GM12801 (cell line): ENCODE data around the gene DPP10.

ENCODE experiments used
- TF ChIP-seq, protein P1 (sequence below): IDR thresholded peaks from one replicate; pipeline ENCODE4 v1.5.1; 2011; ENCODE audit warnings: control low read depth; ENCODE audit not compliant: insufficient read length; ENCODE audit errors: extremely low read depth

DPP10 gene

GRCh38 chr2:115694651-115695050 is 1252.2 kb downstream of the DPP10 start:
- TF ChIP-seq, protein P1, sequence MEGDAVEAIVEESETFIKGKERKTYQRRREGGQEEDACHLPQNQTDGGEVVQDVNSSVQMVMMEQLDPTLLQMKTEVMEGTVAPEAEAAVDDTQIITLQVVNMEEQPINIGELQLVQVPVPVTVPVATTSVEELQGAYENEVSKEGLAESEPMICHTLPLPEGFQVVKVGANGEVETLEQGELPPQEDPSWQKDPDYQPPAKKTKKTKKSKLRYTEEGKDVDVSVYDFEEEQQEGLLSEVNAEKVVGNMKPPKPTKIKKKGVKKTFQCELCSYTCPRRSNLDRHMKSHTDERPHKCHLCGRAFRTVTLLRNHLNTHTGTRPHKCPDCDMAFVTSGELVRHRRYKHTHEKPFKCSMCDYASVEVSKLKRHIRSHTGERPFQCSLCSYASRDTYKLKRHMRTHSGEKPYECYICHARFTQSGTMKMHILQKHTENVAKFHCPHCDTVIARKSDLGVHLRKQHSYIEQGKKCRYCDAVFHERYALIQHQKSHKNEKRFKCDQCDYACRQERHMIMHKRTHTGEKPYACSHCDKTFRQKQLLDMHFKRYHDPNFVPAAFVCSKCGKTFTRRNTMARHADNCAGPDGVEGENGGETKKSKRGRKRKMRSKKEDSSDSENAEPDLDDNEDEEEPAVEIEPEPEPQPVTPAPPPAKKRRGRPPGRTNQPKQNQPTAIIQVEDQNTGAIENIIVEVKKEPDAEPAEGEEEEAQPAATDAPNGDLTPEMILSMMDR = no peak

GRCh38 chr2:115733190-115733775 is 1290.8 kb downstream of the DPP10 start:
- TF ChIP-seq, protein P1 = no peak

DNA sequence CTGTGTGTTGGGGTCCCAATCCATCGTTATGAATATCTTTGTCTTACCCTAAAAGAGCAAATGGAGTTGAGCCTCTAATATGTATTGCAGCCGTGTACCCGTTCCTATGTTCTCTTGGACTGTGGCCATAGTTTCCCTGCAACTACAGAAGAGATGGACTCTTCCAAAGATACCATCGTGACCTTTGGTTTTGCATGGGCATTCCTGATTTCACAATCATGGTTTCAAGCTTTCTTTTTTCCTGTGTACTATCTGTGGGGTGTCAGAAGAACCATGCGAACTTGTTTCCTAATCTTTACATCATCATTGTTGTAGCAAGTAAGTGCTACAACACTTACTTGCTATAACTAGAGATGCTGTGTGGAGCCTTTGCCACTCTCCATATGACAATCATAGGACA is 1295.7 kb downstream of the DPP10 start:
- TF ChIP-seq, protein P1 = no peak

DNA sequence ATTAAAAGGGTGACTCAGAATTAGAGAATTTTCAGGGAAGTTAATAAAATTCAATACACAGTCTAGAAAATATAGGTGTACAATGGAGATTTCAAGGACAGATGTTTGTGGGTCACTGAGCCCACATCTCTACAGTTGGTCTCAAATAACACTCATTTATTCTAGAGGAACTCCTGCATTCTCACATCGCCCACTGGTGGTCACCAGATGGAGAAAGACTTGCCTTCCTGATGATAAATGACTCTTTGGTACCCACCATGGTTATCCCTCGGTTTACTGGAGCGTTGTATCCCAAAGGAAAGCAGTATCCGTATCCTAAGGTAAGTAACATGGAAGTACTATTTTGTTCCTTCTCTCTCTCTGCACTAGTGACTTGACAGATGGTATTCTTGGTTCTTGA is 1297.1 kb downstream of the DPP10 start:
- TF ChIP-seq, protein P1 = no peak

- TF ChIP-seq, protein P1 = no peak
Measured at GRCh38 chr2:115746151-115746550, 1303.7 kb downstream of the DPP10 start.

DNA sequence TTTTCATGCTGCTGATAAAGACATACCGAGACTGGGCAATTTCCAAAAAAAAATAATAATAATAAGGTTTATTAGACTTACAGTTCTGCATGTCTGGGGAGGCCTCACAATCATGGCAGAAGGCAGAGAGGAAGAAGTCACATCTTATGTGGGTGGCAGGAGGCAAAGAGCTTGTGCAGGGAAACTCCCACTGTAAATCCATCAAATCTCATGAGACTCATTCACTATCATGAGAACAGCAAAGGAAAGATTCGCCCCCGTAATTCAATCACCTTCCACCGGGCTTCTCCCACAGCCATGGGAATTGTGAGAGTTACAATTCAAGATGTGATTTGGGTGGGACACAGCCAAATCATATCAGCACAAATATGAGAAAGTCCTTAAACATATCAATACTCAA is 1314.8 kb downstream of the DPP10 start:
- TF ChIP-seq, protein P1 = no peak

GRCh38 chr2:115763601-115764000 is 1321.2 kb downstream of the DPP10 start:
- TF ChIP-seq, protein P1 = no peak

DNA sequence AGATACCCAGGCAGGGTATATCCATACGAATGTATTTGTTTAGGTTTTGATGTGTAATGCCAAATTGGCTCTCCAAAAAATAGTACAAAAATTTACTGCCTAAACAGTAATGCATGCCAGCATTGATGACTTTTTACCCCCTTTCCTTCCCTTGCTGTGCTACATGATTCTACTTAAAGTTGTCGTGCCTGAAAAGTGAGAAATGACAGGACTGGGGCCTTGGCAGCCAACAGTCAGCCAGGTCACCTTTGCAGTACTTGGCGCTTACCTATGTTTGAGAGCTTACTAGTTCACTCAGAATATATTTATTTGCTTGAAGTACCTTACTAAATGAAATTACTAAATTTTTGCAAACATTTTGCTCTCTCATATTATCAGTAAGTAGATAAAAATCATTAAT is 1329.1 kb downstream of the DPP10 start:
- TF ChIP-seq, protein P1 = no peak
